GM21367 (cell line): ENCODE data around the gene CYP4F8.
"Not testable (repeated sequence)": the region's sequence is repeated elsewhere in the genome, so short reads cannot be mapped to it uniquely, and the experiment has no call there.

ENCODE experiments used
- ATAC-seq: cut with Tn5 transposase; IDR thresholded peaks from one replicate; pipeline ENCODE4 v1.9.1; 2021; ENCODE audit not compliant: unreplicated experiment

CYP4F8 gene

GRCh38 chr19:15614507-15615379 lies at the start of gene CYP4F8:
TSS of gene CYP4F8 (plus strand) at chr19:15615218. CDS start at chr19:15615617, 399 bp downstream.
- no peak for ATAC-seq

- ATAC-seq = no peak
Observed at GRCh38 chr19:15570420-15570819, 44.6 kb upstream of the CYP4F8 start.

DNA sequence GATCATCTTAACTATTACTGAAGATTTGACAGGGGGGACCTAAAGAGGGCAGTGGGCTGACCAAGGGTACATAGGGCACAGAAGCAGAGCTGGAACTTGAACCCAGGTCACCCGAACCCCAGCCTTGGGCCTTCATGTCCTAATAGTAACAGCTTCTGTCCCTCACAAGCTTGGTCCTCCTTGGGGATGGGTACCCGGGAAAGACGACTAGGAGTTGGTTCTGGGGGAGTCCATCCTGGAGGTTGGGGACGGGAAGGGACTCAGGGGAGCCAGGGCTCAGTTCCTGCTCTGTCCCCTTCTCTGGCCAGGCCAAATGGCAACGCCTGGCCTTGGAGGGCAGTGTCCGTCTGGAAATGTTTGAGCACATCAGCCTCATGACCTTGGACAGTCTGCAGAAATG lies 39.6 kb upstream of the CYP4F8 start:
- no peak for ATAC-seq

DNA sequence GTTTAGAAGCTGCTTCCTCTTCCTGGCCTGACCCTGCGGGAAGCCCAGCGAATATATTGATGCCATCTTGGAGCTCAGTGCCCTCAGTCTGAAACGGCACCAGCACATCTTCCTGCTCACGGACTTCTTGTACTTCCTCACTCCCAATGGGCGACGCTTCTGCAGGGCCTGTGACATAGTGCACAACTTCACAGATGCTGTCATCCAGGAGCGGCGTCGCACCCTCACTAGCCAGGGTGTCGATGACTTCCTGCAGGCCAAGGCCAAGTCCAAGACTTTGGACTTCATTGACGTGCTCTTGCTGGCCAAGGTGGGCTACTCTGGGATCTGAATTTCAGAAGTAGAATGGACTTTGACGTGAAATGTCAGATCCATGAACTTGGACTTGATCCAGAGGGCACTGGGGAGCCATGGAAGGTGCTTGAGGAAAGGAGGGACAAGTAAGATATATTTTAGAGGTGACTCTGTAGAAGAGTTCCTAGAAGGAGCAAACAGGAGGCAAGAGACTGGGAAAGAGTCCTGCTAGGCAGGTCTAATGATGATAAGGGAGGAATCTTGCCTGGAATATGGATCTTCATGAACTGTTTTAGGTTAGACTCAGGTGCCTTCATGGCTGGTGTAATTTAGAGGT lies 38.4 kb upstream of the CYP4F8 start:
- no peak for ATAC-seq

- ATAC-seq = no peak
Observed at GRCh38 chr19:15577184-15577771, 37.7 kb upstream of the CYP4F8 start.

- no peak for ATAC-seq
Observed at GRCh38 chr19:15583346-15583745, 31.7 kb upstream of the CYP4F8 start.

DNA sequence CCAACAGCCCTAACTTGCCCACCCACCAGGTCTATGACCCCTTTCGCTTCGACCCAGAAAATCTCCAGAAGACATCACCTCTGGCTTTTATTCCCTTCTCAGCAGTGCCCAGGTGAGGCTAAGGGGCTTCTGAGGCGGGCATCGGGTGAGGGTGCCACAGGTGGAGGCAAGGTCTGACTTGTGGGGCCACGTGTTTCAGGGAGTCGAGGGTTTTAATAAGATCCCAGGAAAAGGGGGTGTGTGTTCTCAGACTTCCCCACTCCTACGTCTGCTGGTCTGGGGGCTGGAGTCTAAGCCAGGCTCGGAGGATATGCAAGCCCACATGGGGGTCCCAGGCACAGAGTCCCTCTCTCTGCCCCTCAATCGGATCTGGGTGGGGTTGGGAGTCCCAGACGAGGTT lies 30.9 kb upstream of the CYP4F8 start:
- ATAC-seq = no peak

DNA sequence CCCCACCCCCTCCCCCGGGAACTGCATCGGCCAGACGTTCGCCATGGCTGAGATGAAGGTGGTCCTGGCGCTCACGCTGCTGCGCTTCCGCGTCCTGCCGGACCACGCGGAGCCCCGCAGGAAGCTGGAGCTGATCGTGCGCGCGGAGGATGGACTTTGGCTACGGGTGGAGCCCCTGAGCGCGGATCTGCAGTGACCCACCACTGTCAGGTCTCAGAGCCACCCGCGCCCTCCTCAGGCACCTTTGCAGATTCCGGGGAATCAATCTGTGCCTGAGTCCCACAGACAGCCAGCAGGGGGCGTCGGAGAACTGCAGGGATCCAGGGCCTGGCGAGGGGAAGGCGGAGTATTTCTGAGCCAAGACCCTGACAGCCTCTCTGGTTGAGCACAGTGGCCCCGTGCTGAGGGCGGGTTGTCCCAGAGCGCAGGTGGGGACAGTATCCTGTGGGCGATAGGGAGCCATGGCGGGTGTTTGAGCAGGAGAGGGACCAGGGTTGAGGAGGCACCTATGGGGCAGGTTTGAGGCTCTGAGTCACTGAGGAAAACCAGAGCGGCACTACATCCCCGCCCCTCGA lies 30.4 kb upstream of the CYP4F8 start:
- ATAC-seq = no peak

DNA sequence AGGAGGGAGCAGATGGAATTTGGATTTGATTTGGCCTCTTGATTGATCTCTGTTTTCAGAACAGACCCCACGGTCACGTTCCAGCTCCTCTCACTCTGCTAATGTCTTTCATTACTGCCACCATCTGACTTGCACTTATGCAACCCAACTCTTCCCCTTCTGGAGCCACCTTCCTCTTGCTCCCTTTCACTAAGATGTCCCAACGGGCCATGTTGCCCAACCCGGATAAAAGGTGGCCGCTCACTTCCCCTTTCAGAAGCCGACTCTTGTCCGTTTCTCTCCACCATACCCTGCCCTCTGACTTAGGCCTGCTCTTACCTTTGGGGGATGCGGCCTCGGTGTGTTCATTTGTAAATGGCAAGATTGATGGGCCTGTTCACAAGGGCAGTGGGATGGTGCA lies 27.4 kb upstream of the CYP4F8 start:
- ATAC-seq = no peak

DNA sequence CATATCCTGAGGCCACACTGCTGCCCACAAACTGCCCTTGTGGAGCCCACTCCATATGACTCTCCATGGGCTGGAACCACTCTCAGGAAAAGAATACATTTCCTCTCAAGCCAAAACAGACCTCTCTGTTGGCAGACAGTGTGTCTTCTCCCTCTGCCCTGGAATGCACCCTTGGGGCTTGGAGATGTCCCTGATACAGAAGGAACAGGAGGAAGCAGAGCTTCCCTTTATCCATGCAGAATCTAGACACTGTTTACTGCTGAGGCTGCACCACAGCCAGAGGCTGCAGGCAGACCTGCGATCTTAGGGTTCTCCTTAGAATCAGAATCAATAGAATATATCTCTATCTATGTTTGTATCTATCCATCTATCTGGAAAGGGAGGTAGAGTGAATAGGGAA lies 26.8 kb upstream of the CYP4F8 start:
- no peak for ATAC-seq

DNA sequence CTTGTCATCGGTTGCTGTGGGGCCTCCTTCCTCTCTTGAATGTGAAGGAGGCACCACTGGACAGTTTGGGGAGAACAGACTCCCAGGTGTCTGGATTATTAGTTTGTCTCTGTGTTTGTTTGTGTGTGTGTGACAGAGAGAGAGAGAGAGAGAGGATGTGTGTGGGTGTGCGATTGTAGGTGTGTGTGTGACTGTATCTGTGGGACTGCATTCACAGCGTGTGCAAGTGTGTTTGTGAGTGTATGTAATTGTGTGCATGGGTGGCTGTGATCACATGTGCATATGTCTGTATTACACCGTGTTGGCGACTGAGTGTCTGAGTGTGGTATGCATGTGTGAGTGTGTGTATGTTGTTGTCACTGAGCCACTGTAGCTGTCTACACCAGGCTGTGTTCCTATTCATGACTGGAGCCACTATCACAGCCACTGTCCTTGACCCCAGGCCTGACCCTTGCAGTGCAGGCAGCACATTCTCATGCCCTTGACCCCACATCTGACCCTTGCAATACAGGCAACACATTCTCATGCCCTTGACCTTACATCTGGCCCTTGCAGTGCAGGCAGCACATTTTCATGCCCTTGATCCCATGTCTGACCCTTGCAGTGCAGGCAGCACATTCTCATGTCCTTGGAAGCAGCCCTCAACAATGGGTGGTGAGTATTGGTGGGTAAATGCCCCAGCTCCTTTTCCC lies 25.1 kb upstream of the CYP4F8 start:
- ATAC-seq = no peak

DNA sequence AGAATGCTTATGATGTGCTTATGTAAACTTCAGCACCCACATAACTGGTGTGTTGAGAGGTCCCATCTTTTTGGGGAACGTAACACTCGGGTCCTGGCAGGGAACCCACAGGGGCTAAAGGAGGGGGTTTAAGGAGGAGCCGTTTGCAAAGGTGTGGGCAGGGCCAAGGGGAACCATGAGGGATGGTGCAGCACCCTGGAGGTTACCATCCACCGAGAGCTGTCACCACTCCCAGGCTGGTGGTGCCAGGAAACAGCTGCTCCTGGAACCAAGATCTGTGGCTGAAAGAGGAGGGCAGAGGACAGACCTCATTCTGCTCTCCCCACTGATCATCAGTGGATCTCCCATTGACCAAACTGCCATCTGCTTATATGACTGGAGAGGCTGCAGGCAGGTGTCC lies 23.2 kb upstream of the CYP4F8 start:
- ATAC-seq = no peak

GRCh38 chr19:15592506-15592905 lies 22.5 kb upstream of the CYP4F8 start:
- not testable (repeated sequence) for ATAC-seq

- ATAC-seq = not testable (repeated sequence)
Observed at GRCh38 chr19:15593766-15594165, 21.3 kb upstream of the CYP4F8 start.

DNA sequence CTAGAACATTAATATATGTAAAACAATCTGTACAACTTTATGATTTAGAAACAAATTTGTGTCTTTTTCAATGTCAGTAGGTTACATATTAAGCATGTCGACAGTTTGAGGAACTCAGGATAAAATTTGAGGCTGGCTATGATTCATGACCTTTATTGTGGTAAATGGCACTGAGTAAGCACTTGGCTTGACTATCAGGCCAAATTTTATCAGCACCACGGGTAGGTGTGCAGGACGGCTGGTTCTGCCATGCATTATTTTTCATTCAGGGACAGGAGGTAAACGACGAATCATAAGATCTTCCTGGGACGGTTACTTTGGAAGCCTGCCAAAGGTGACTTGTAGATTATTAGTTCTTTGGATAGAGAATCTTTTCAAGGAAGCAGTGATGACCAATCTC lies 19.9 kb upstream of the CYP4F8 start:
- ATAC-seq = no peak

- ATAC-seq = not testable (repeated sequence)
Observed at GRCh38 chr19:15607978-15608925, 6.8 kb upstream of the CYP4F8 start.

DNA sequence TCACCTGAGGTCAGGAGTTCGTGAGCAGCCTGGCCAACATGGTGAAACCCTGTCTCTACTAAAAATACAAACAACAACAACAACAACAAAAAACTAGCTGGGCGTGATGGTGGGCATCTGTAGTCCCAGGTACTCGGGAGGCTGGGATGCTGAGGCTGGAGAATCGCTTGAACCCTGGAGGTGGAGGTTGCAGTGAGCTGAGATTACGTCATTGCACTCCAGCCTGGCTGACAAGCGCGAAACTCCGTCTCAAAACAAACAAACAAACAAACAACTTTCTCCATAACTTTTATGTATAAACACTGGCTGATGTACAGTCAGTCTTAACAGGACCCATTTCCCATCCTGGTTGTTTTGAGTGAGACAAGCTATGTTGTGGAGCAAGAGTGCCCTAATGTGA lies 5.8 kb upstream of the CYP4F8 start:
- no peak for ATAC-seq

- ATAC-seq = no peak
Observed at GRCh38 chr19:15612342-15612741, 2.7 kb upstream of the CYP4F8 start.

DNA sequence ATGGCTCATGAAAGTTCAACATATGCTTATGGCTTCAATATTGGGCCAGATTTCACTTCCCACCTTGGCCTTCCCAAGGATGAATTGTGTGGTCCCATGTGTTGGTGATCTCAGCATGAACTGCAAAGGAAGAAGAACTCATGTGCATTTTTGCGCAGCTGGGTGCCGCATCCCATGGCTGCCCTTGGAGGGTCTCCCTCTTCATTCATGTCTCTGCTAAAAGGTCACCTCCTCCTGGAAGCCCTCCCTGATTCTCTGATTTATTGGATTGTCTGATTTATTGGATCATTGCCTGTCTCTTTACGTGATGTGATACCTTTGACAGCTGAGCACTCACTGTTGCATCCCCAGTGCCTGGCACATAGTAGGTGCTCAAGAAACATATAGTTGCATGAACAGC lies 1.7 kb upstream of the CYP4F8 start:
- ATAC-seq = no peak

- ATAC-seq = no peak
Observed at GRCh38 chr19:15615526-15615925, 508 bp downstream of the CYP4F8 start.
